ENCODE data around the gene FBXO34.

GRCh38 chr14:55324812-55325211 is 53.6 kb downstream of the FBXO34 start:
- no peak for TF ChIP-seq EZH2 (IDR thresholded peaks at IDR 0.05; ENCODE audit: borderline replicate concordance, low read depth, low read length, severe bottlenecking)
- TF ChIP-seq CTCF (IDR thresholded peaks at IDR 0.05; ENCODE audit: borderline replicate concordance, extremely low read depth, low read length, poor library complexity, severe bottlenecking): no peak
